Natural killer cell (primary cell): ENCODE results near the gene CYP19A1. TPM values are rescaled to one million over a fixed set of nuclear protein-coding genes. Genes with fewer than 3 reads are reported as not detected.

Experiments used
- ATAC-seq, 3 donors: fragments of 150-1000 bp in 2 of 3; fragments of 200-7000 bp in 1 of 3; cut with Tn5 transposase; 1 replicate in 1 of 3; 2 replicates in 2 of 3; pipeline ENCODE4 v1.10.0; 2021; ENCODE audit warnings: mild to moderate bottlenecking in 2 of 3, moderate library complexity in 2 of 3
- DNase-seq, 2 donors: peaks; one replicate each; pipeline versions ENCODE4 v3.0.0 to v3.0.0-alpha.2; 2013 to 2021; ENCODE audit warnings: mixed read lengths in 1 of 2
- H3K27ac ChIP-seq: one replicate; pipeline ENCODE4 v1.5.1; 2013; ENCODE audit warnings: mild to moderate bottlenecking, low read length
- H3K27me3 ChIP-seq: one replicate; pipeline ENCODE4 v1.6.1; 2013; ENCODE audit warnings: low read length; ENCODE audit not compliant: control insufficient read depth, insufficient read depth
- H3K36me3 ChIP-seq: one replicate; pipeline ENCODE4 v1.6.1; 2013; ENCODE audit warnings: low read length; ENCODE audit not compliant: control insufficient read depth, insufficient read depth
- H3K4me1 ChIP-seq: one replicate; pipeline ENCODE4 v1.6.1; 2013; ENCODE audit warnings: low read length; ENCODE audit not compliant: control insufficient read depth, insufficient read depth
- H3K4me3 ChIP-seq: one replicate; pipeline ENCODE4 v1.5.1; 2013; ENCODE audit warnings: low read length
- H3K9me3 ChIP-seq: one replicate; pipeline ENCODE4 v1.6.1; 2013; ENCODE audit warnings: low read length; ENCODE audit not compliant: control insufficient read depth, insufficient read depth
- H3K27ac Mint-ChIP-seq, 2 donors: one replicate each; pipeline ENCODE4 v1.8.0; 2022; ENCODE audit warnings: mild to moderate bottlenecking in 2 of 2, mixed read lengths in 2 of 2, moderate library complexity in 1 of 2
- H3K27me3 Mint-ChIP-seq, 2 donors: one replicate each; pipeline ENCODE4 v1.8.0; 2022; ENCODE audit warnings: low read depth in 2 of 2, mixed read lengths in 2 of 2
- H3K36me3 Mint-ChIP-seq: one replicate; pipeline ENCODE4 v1.8.0; 2022; ENCODE audit warnings: mixed read lengths
- H3K4me1 Mint-ChIP-seq, 2 donors: one replicate each; pipeline ENCODE4 v1.8.0; 2022; ENCODE audit warnings: mixed read lengths in 2 of 2
- H3K4me3 Mint-ChIP-seq: one replicate; pipeline ENCODE4 v1.8.0; 2022; ENCODE audit warnings: mild to moderate bottlenecking, moderate library complexity, mixed read lengths
- H3K9me3 Mint-ChIP-seq, 2 donors: one replicate each; pipeline ENCODE4 v1.8.0; 2022; ENCODE audit warnings: mixed read lengths in 2 of 2
- WGBS: methylation state at CpG from one replicate; pipeline ENCODE4 v1.1.7; 2013; ENCODE audit warnings: missing lambda C conversion rate; ENCODE audit not compliant: insufficient coverage; 5-methylcytosine and 5-hydroxymethylcytosine counted together
- intact Hi-C: fragments of 100-400 bp; cut with micrococcal nuclease; formaldehyde crosslinking; loops from one replicate; pipeline ENCODE4 v1.14.2; 2022
- total RNA-seq, 4 donors: library from RNA; stranded (reverse); fragments of 120-200 nt in 1 of 4; gene quantifications; one replicate each; pipeline versions ENCODE4 v1.2.3 to v1.2.4, GENCODE V29; 2013 to 2022
- TF ChIP-seq, protein P1 (sequence below): fragments of 200-600 bp; IDR thresholded peaks from one replicate; pipeline ENCODE4 v1.8.0; 2022; ENCODE audit warnings: antibody characterized with exemption

CYP19A1 gene
- total RNA-seq, 3 donors from 2014 or later (not counting 1 experiment from before 2014, with no cell fraction given): not detected

- Mint-ChIP-seq H3K27ac (no peak overlapping the region), H3K4me1 (no peaks in the 10 kb centered on the region), H3K4me3 (no peak overlapping the region), H3K9me3 (no peaks in the 10 kb centered on the region), H3K36me3 (no peaks in the 10 kb centered on the region), H3K27me3 (peaks cover 7 to 20% of the 10 kb centered on the region in 2 donors)
- WGBS: 2% methylated on average over 47 of the region's 47 CpGs
- Histone ChIP-seq H3K27ac (no peak overlapping the region), H3K36me3 (no peaks in the 10 kb centered on the region), H3K27me3 (peaks cover 6% of the 10 kb centered on the region), H3K4me3 (no peak overlapping the region), H3K9me3 (no peaks in the 10 kb centered on the region), H3K4me1 (peaks cover 4% of the 10 kb centered on the region)
- TF ChIP-seq, protein P1, sequence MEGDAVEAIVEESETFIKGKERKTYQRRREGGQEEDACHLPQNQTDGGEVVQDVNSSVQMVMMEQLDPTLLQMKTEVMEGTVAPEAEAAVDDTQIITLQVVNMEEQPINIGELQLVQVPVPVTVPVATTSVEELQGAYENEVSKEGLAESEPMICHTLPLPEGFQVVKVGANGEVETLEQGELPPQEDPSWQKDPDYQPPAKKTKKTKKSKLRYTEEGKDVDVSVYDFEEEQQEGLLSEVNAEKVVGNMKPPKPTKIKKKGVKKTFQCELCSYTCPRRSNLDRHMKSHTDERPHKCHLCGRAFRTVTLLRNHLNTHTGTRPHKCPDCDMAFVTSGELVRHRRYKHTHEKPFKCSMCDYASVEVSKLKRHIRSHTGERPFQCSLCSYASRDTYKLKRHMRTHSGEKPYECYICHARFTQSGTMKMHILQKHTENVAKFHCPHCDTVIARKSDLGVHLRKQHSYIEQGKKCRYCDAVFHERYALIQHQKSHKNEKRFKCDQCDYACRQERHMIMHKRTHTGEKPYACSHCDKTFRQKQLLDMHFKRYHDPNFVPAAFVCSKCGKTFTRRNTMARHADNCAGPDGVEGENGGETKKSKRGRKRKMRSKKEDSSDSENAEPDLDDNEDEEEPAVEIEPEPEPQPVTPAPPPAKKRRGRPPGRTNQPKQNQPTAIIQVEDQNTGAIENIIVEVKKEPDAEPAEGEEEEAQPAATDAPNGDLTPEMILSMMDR: no peak
- ATAC-seq: no peak
- no peak for DNase-seq
- intact Hi-C loops: no loop called here
Measured at GRCh38 chr15:51267051-51267702, 71.2 kb downstream of the CYP19A1 start.

DNA sequence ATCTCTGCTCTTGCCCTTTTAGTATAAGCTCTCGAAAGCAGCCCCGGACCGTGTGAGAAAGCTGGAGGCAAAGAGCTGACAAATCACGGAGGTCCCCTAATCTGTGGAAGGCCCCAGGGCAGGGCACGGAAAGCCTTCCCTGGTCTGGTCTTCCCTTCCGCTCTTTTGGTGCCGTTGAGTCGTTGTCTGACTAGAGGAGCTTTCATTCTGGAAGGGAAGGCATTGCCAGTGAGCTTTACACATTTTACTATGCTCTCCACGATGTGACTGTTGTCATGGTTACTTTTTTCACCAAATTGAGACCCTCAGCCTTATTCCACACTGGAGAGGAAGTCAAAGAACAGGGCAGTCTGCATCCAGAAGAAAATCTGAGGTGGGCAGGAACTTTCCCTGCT lies 71.7 kb downstream of the CYP19A1 start:
- DNase-seq (no peak), ATAC-seq (no peak)
- Mint-ChIP-seq H3K27me3 (peaks cover 7 to 20% of the 10 kb centered on the region in 2 donors), H3K4me3 (no peak overlapping the region), H3K27ac (no peak overlapping the region), H3K36me3 (no peaks in the 10 kb centered on the region), H3K9me3 (no peaks in the 10 kb centered on the region), H3K4me1 (no peaks in the 10 kb centered on the region)
- TF ChIP-seq, protein P1: no peak
- Histone ChIP-seq H3K9me3 (no peaks in the 10 kb centered on the region), H3K4me1 (peaks cover 4% of the 10 kb centered on the region), H3K4me3 (no peak overlapping the region), H3K27me3 (peaks cover 6% of the 10 kb centered on the region), H3K27ac (no peak overlapping the region), H3K36me3 (no peaks in the 10 kb centered on the region)
- 70% methylated on average over 9 of the region's 9 CpGs for WGBS
- intact Hi-C loops: no loop called here

DNA sequence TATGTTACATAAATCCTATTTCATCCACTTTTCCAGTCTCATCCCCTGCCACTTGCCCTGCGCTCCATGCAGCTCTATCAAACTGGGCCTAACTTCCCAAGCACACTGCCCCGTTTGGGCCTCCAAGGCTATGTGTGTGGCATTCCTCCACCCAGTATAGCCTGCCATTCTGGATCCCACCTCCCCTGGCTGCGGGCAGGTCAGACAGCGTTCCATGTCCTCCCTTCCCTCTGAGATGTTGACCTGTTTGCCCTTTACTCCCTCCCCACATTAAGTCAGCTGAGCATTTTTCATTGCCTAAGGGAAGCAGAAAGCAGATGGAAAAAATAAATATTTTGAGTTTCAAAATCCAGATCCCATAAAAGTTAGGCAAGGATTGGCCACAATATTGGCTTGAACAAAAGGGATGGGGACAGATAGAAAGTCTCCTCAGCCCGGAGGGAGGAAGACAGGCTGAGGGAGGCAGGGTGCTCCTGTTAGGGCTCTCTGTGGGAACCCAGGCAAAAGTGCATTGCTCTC lies 73.3 kb downstream of the CYP19A1 start:
- no peak for ATAC-seq
- H3K27ac Mint-ChIP-seq: no peak overlapping the region
- H3K9me3 Mint-ChIP-seq: no peaks in the 10 kb centered on the region
- Histone ChIP-seq H3K4me1 (peaks cover 4% of the 10 kb centered on the region), H3K4me3 (no peak overlapping the region), H3K27me3 (peaks cover 6% of the 10 kb centered on the region), H3K27ac (no peak overlapping the region), H3K36me3 (no peaks in the 10 kb centered on the region), H3K9me3 (no peaks in the 10 kb centered on the region)
- intact Hi-C loops: no loop called here
- TF ChIP-seq, protein P1: no peak
- H3K4me3 Mint-ChIP-seq: no peak overlapping the region
- WGBS: 88% methylated on average over 5 of the region's 5 CpGs
- no peaks in the 10 kb centered on the region for H3K36me3 Mint-ChIP-seq
- DNase-seq: no peak
- peaks cover 12 to 22% of the 10 kb centered on the region in 2 donors for H3K27me3 Mint-ChIP-seq
- no peaks in the 10 kb centered on the region for H3K4me1 Mint-ChIP-seq

DNA sequence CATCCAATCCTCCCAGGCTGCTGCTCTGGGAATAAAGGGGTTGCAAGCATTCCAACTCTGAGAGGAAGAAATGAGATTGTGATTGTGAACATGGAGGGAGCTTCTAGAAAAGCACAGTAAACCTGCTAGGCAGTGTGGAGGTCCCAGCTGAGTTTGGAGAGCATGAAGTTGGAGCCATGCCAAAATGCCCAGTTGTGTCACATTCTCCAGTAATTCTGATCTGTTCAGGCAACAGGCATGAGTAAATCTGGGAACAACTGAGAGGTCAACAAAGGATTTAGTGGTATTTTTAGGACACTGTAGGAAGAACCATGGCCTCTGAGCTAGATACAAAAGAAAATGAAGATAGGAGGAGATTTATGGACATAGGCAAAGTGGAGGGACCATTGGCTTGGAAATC lies 74.7 kb downstream of the CYP19A1 start:
- intact Hi-C loops: no loop called here
- H3K27me3 Mint-ChIP-seq: peaks cover 13 to 22% of the 10 kb centered on the region in 2 donors
- Histone ChIP-seq H3K9me3 (no peaks in the 10 kb centered on the region), H3K36me3 (no peaks in the 10 kb centered on the region), H3K4me3 (no peak overlapping the region), H3K27ac (no peak overlapping the region), H3K27me3 (peaks cover 6% of the 10 kb centered on the region), H3K4me1 (peaks cover 4% of the 10 kb centered on the region)
- DNase-seq (no peak), ATAC-seq (no peak)
- no peaks in the 10 kb centered on the region for H3K4me1 Mint-ChIP-seq
- TF ChIP-seq, protein P1: no peak
- H3K27ac Mint-ChIP-seq: no peak overlapping the region
- no peak overlapping the region for H3K4me3 Mint-ChIP-seq
- H3K36me3 Mint-ChIP-seq: no peaks in the 10 kb centered on the region
- no peaks in the 10 kb centered on the region for H3K9me3 Mint-ChIP-seq
